Prostate gland (tissue), 2 donors: ENCODE results near the gene PDE6G. TPM values are rescaled to one million over a fixed set of nuclear protein-coding genes. Genes with fewer than 3 reads are reported as not detected.

Source experiments
- DNase-seq: peaks from one replicate; pipeline ENCODE4 v3.0.0-alpha.2; 2019; ENCODE audit warnings: low spot score
- H3K27ac ChIP-seq, 2 donors: fragments of 200-600 bp; sonication (generic); 2 replicates each; pipeline ENCODE4 v1.5.1; 2017 to 2019
- H3K27me3 ChIP-seq: fragments of 200-600 bp; sonication (generic); replicated peaks from 2 replicates; pipeline ENCODE4 v1.5.1; 2019; ENCODE audit not compliant: insufficient read depth
- H3K36me3 ChIP-seq, 2 donors: fragments of 200-600 bp; sonication (generic); 1 replicate in 1 of 2; 2 replicates in 1 of 2; pipeline versions ENCODE4 v1.5.1 to v1.8.1; 2017 to 2019
- H3K4me1 ChIP-seq: fragments of 200-600 bp; sonication (generic); replicated peaks from 2 replicates; pipeline ENCODE4 v1.5.1; 2019
- H3K4me3 ChIP-seq, 2 donors: fragments of 200-600 bp; sonication (generic); 2 replicates each; pipeline ENCODE4 v1.5.1; 2017 to 2019
- H3K9me3 ChIP-seq: fragments of 200-600 bp; sonication (generic); 2 replicates; pipeline ENCODE4 v1.5.1; 2017
- CTCF ChIP-seq, 4 experiments: fragments of 200-600 bp in 2 of 4; fragments of 450-650 bp in 2 of 4; sonication (generic) in 2 of 4; IDR thresholded peaks; 1 replicate in 3 of 4; 2 replicates in 1 of 4; pipeline ENCODE4 v1.5.1; 2016 to 2019; ENCODE audit warnings: antibody characterized with exemption in 4 of 4, mild to moderate bottlenecking in 2 of 4, moderate library complexity in 2 of 4
- POLR2A ChIP-seq: fragments of 450-650 bp; IDR thresholded peaks from one replicate; pipeline ENCODE4 v1.6.1; 2016; ENCODE audit warnings: antibody characterized with exemption, mild to moderate bottlenecking
- POLR2AphosphoS5 ChIP-seq: sonication (generic); formaldehyde crosslinking; IDR thresholded peaks from one replicate; pipeline ENCODE4 v1.6.1; 2017; ENCODE audit warnings: antibody characterized with exemption
- WGBS: methylation state at CpG from one replicate; pipeline ENCODE4 v1.1.5; 2018; 5-methylcytosine and 5-hydroxymethylcytosine counted together
- intact Hi-C: fragments of 100-400 bp; cut with DNase I; formaldehyde crosslinking; loops from one replicate; pipeline ENCODE4 v1.14.2; 2022
- total RNA-seq, 2 donors: library from RNA; depleted of rRNA; stranded (reverse); fragments of >200 nt; gene quantifications; one replicate each; pipeline ENCODE4 v1.1.0, GENCODE V29; 2016

Gene PDE6G
- total RNA-seq, 2 donors from 2014 or later, result not detected

- 55% methylated on average over 18 of the region's 18 CpGs for WGBS
- intact Hi-C loops, result no loop called here
- peaks cover 11% of the 10 kb centered on the region for H3K4me1 ChIP-seq
- TF ChIP-seq CTCF (IDR thresholded peaks at IDR 0.05) (peak in 2 of 4 experiments; percentile 37 to 45), POLR2AphosphoS5 (peak; percentile 52), POLR2A (no peak)
- peak overlapping the region in 1 of 2 donors; percentile 99 for H3K4me3 ChIP-seq
- H3K27me3 ChIP-seq, result no peaks in the 10 kb centered on the region
- peak overlapping the region; percentile 58 to 91 for H3K27ac ChIP-seq
- DNase-seq, result peak; percentile 72
- H3K9me3 ChIP-seq, result no peaks in the 10 kb centered on the region
- H3K36me3 ChIP-seq, result peaks cover 0 to 16% of the 10 kb centered on the region in 2 donors
These were observed 11.4 kb upstream of the PDE6G start for GRCh38 chr17:81667754-81668153.

- intact Hi-C loops, result no loop called here
- Histone ChIP-seq H3K27me3 (no peaks in the 10 kb centered on the region), H3K27ac (peak within 1 kb of the TSS; percentile 87 to 91), H3K4me1 (peaks cover 11% of the 10 kb centered on the region), H3K36me3 (peaks cover 0 to 4% of the 10 kb centered on the region in 2 donors), H3K4me3 (peak within 1 kb of the TSS; percentile 98 to 99), H3K9me3 (no peaks in the 10 kb centered on the region)
- peak; percentile 96 for DNase-seq
- TF ChIP-seq POLR2AphosphoS5 (peak; percentile 100), CTCF (IDR thresholded peaks at IDR 0.05) (peak in 1 of 4 experiments; percentile 8), POLR2A (peak; percentile 79)
- under 1% methylated on average over 88 of the region's 96 CpGs for WGBS
These were observed 10.2 kb upstream of the PDE6G start, which contains the start of the genes CCDC137 and OXLD1 for GRCh38 chr17:81666342-81667191. Gene CCDC137, plus strand, starts transcription at chr17:81666737. Its CDS starts 30 bp downstream, at chr17:81666767. Gene OXLD1, minus strand, starts transcription at chr17:81666605. Its CDS starts 28 bp downstream, at chr17:81666577.

GRCh38 chr17:81666092-81666341 lies 9.7 kb upstream of the PDE6G start:
- peaks cover 11% of the 10 kb centered on the region for H3K4me1 ChIP-seq
- peak overlapping the region; percentile 98 to 99 for H3K4me3 ChIP-seq
- H3K27me3 ChIP-seq, result no peaks in the 10 kb centered on the region
- H3K27ac ChIP-seq, result peak overlapping the region; percentile 87 to 91
- no peaks in the 10 kb centered on the region for H3K9me3 ChIP-seq
- 2% methylated on average over 16 of the region's 16 CpGs for WGBS
- DNase-seq, result no peak
- TF ChIP-seq POLR2A, result no peak
- intact Hi-C loops, result no loop called here
- peaks cover 0 to 4% of the 10 kb centered on the region in 2 donors for H3K36me3 ChIP-seq

GRCh38 chr17:81665205-81666091 lies 9.1 kb upstream of the PDE6G start:
- H3K36me3 ChIP-seq, result peaks cover 0 to 2% of the 10 kb centered on the region in 2 donors
- H3K9me3 ChIP-seq, result no peaks in the 10 kb centered on the region
- peak overlapping the region; percentile 87 to 91 for H3K27ac ChIP-seq
- H3K4me1 ChIP-seq, result peaks cover 11% of the 10 kb centered on the region
- intact Hi-C loops, result no loop called here
- no peak for TF ChIP-seq CTCF (IDR thresholded peaks at IDR 0.05)
- TF ChIP-seq POLR2A, result no peak
- no peak for TF ChIP-seq POLR2AphosphoS5
- H3K4me3 ChIP-seq, result peak overlapping the region; percentile 98 to 99
- whole genome bisulfite sequencing, result 53% methylated on average over 26 of the region's 30 CpGs
- no peaks in the 10 kb centered on the region for H3K27me3 ChIP-seq
- DNase-seq, result no peak

GRCh38 chr17:81664051-81664470 lies 7.7 kb upstream of the PDE6G start:
- Histone ChIP-seq H3K36me3 (no peaks in the 10 kb centered on the region), H3K9me3 (no peaks in the 10 kb centered on the region), H3K27ac (no peak overlapping the region), H3K4me1 (peaks cover 11% of the 10 kb centered on the region), H3K27me3 (no peaks in the 10 kb centered on the region), H3K4me3 (no peak overlapping the region)
- intact Hi-C loops, result no loop called here
- 77% methylated on average over 7 of the region's 7 CpGs for WGBS
- DNase-seq, result no peak
- TF ChIP-seq CTCF (IDR thresholded peaks at IDR 0.05) (no peak), POLR2A (no peak), POLR2AphosphoS5 (no peak)
